ENCODE results near the gene SETD6.

GRCh38 chr16:58481226-58481869, 34.0 kb upstream of the SETD6 start:
- TF ChIP-seq POLR2A (IDR thresholded peaks at IDR 0.05) (no peak), CTCF (IDR thresholded peaks at IDR 0.05) (no peak)

All from testis (tissue), 2 donors.